BJ (cell line): Measurements from ENCODE around the gene BTBD1. TPM values are rescaled to one million over a fixed set of nuclear protein-coding genes. Genes with fewer than 3 reads are reported as not detected.

Source experiments
- CTCF ChIA-PET: fragments of 350-600 bp; formaldehyde crosslinking; extraction: SDS; loops from one replicate; lab custom pipeline; 2021; ENCODE audit warnings: antibody characterized with exemption, inconsistent platforms; lab: Yijun Ruan, JAX
- POLR2A ChIA-PET: fragments of 300-600 bp; sonication (Branson Sonifier 250); formaldehyde crosslinking; extraction: SDS; loops from one replicate; lab custom pipeline; 2021; ENCODE audit warnings: antibody characterized with exemption; lab: Charles Lee
- DNase-seq: peaks from one replicate; pipeline ENCODE4 v3.0.0-alpha.2; 2011; ENCODE audit warnings: low read depth
- H3K27me3 ChIP-seq: 2 replicates; pipeline ENCODE4 v1.6.0; 2011; ENCODE audit warnings: low read length; ENCODE audit not compliant: control insufficient read depth, insufficient read depth
- H3K36me3 ChIP-seq: 2 replicates; pipeline ENCODE4 v1.5.1; 2011; ENCODE audit warnings: low read length; ENCODE audit not compliant: control insufficient read depth, insufficient read depth
- H3K4me3 ChIP-seq: 2 replicates; pipeline ENCODE4 v1.5.1; 2011; ENCODE audit warnings: low read depth, mild to moderate bottlenecking, control low read depth, low read length
- polyA plus RNA-seq: library from polyadenylated mRNA; depleted of rRNA; stranded (reverse); fragments of >200 nt; gene quantifications from 2 replicates; pipeline ENCODE4 v1.2.3, GENCODE V29; 2011
- TF ChIP-seq, protein P1 (sequence below): IDR thresholded peaks from 2 replicates; pipeline ENCODE4 v1.5.1; 2011; ENCODE audit warnings: low read depth, mild to moderate bottlenecking, control low read depth, inconsistent platforms, low read length, moderate library complexity; ENCODE audit not compliant: insufficient read depth

Gene BTBD1
- polyA plus RNA-seq, 1 experiment = 35.0 TPM

DNA sequence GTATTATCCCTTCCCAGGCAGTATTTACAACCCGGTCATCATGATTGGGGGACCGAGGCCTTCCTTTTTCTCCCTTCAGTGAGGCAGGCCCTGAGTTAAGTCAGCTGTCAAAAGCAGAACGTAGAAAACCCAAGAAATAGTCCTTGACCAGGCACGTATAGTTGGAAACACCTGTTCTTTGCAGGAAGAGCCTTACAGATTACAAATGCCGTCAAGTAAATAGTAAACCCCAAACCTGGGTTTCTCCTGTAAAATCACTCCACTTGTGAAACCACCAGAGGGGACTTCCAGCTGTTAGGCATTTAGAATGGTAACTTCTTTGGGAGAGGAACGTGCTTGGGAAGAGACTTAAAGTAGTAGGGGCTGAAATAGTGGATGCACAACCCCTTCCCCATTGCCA is 1.0 kb upstream of the BTBD1 start:
- ChIA-PET CTCF (interaction anchor here (1.1 to 1.8 kb wide), 2 partner anchors 10 to 57 kb away, joined by 4 to 7 read pairs; partner anchors contain the start of gene C15orf40), POLR2A (no interaction called here)
- Histone ChIP-seq H3K27me3 (no peaks in the 10 kb centered on the region), H3K4me3 (no peak overlapping the region), H3K36me3 (no peaks in the 10 kb centered on the region)
- TF ChIP-seq, protein P1, sequence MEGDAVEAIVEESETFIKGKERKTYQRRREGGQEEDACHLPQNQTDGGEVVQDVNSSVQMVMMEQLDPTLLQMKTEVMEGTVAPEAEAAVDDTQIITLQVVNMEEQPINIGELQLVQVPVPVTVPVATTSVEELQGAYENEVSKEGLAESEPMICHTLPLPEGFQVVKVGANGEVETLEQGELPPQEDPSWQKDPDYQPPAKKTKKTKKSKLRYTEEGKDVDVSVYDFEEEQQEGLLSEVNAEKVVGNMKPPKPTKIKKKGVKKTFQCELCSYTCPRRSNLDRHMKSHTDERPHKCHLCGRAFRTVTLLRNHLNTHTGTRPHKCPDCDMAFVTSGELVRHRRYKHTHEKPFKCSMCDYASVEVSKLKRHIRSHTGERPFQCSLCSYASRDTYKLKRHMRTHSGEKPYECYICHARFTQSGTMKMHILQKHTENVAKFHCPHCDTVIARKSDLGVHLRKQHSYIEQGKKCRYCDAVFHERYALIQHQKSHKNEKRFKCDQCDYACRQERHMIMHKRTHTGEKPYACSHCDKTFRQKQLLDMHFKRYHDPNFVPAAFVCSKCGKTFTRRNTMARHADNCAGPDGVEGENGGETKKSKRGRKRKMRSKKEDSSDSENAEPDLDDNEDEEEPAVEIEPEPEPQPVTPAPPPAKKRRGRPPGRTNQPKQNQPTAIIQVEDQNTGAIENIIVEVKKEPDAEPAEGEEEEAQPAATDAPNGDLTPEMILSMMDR = no peak
- no peak for DNase-seq

DNA sequence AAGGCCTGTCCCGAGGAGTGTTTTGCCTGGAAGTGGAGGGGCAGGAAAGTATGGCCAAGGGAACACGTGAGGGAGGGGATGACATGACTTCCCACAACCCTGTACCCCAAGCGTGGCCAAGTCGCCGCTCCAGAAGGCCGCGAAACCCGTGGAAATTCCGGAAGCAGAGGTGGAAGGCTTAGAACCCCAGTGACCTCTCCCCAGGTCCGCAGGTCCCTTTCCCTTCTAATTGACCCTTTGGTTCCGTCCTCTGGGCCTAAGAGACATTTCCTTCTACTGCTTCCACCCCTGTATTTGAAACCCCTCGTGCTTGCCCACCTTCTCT is 548 bp upstream of the BTBD1 start:
- peak overlapping the region; percentile 79 for H3K4me3 ChIP-seq
- CTCF ChIA-PET = interaction anchor here (1.8 kb wide), 1 partner anchor 10 kb away, joined by 7 read pairs; no protein-coding TSS in a partner anchor
- TF ChIP-seq, protein P1 = no peak
- H3K36me3 ChIP-seq = no peaks in the 10 kb centered on the region
- no peak for DNase-seq
- POLR2A ChIA-PET = interaction anchor here (0.5 kb wide), 1 partner anchor 168 kb away, joined by 11 read pairs; no protein-coding TSS in a partner anchor
- H3K27me3 ChIP-seq = no peaks in the 10 kb centered on the region

DNA sequence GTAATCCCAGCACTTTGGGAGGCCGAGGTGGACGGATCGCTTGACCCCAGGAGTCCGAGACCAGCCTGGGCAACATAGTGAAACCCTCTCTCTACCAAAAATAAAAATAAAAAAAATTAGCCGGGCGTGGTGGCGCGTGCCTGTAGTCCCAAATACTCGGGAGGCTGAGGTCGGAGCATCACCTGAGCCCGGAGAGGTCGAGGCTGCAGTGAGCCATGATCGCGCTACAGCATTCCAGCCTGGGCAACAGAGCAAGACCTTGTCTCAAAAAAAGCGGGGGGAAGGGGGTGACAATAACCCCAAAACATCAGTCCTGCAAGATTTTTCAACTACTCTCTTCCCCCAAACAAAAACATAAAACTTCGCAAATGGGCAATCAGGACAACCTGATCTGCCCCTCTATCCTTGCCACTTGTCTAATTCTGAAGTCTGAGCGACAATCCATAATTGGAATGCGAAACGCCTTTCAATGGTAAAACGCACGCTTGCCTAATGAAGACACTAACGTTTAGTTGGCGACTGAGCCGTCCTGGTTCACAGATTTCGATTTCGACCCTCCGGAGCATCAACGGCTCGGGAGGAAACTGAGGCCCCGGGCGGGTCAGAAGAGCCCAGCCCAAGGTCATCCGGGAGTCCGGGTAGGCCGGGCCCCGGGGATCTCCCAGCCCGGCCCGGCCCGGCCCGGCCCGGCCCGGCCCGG is 868 bp downstream of the BTBD1 start:
- POLR2A ChIA-PET = no interaction called here
- CTCF ChIA-PET = interaction anchor here (1.8 kb wide), 1 partner anchor 8 kb away, joined by 7 read pairs; no protein-coding TSS in a partner anchor

DNA sequence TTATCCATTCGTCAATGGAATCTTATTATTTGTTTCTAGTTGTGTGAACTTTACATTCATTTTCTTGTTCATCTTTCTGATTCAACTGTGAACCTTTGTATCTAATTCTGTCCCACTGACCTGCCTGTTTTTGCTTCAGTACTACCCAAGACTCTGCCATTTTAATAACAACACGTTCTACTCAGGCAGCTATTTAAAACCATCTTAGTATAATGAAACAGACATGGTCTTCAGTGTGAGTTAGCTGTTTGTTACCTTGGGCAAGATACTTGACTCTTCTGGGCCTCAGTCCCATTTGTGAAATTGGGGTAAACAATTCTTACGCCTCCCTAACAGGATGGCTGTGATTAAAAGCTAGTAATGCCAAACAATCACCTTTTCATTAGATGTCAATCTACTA is 1.6 kb downstream of the BTBD1 start:
- no peaks in the 10 kb centered on the region for H3K36me3 ChIP-seq
- no peak for DNase-seq
- TF ChIP-seq, protein P1 = no peak
- ChIA-PET CTCF (no interaction called here), POLR2A (no interaction called here)
- H3K4me3 ChIP-seq = peak overlapping the region; percentile 79
- no peaks in the 10 kb centered on the region for H3K27me3 ChIP-seq

More for the DNA sequence above, 868 bp downstream of the BTBD1 start:
- TF ChIP-seq, protein P1 = no peak
- Histone ChIP-seq H3K27me3 (no peaks in the 10 kb centered on the region), H3K4me3 (peak overlapping the region; percentile 79), H3K36me3 (no peaks in the 10 kb centered on the region)
- DNase-seq = no peak

DNA sequence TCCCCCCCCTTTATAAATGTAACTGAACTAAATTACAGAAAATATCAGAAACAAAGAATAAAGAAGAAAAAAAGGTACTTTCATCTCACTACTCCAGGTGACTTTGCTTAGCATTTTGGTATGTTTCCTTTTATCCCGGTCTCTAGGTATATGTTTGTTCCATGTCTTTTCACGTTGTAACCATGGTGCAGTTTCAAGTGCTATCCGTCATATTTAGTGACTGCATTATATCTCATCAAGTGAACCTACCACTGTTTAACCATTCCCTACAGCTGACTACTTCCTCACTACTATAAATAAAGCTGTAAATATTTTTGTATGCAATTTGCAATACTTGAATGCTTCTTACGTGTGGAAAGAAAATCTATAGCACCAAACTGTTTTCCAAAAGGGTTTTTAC is 2.2 kb downstream of the BTBD1 start:
- TF ChIP-seq, protein P1 = no peak
- Histone ChIP-seq H3K27me3 (no peaks in the 10 kb centered on the region), H3K4me3 (no peak overlapping the region; the same call in 1 of the 2 replicates), H3K36me3 (no peaks in the 10 kb centered on the region)
- CTCF ChIA-PET = no interaction called here
- no peak for DNase-seq
- POLR2A ChIA-PET = no interaction called here
